ENCODE data around the gene PCDH9. TPM values are rescaled to one million over a fixed set of nuclear protein-coding genes. Genes with fewer than 3 reads are reported as not detected.

PCDH9 gene
- total RNA-seq, 1 donor from 2014 or later, result 14.7 TPM

- Histone ChIP-seq H3K4me3 (no peak overlapping the region), H3K27me3 (ENCODE audit: low read depth) (no peaks in the 10 kb centered on the region), H3K9me3 (replicated peaks) (no peaks in the 10 kb centered on the region), H3K36me3 (no peaks in the 10 kb centered on the region), H3K27ac (replicated peaks) (no peak overlapping the region), H3K4me1 (no peaks in the 10 kb centered on the region)
- intact Hi-C loops (cut with micrococcal nuclease), result no loop called here
- TF ChIP-seq CTCF (IDR thresholded peaks at IDR 0.05; ENCODE audit: borderline replicate concordance), result no peak
- no peak for DNase-seq
Measured at GRCh38 chr13:66313413-66313812, 916.7 kb downstream of the PCDH9 start.

DNA sequence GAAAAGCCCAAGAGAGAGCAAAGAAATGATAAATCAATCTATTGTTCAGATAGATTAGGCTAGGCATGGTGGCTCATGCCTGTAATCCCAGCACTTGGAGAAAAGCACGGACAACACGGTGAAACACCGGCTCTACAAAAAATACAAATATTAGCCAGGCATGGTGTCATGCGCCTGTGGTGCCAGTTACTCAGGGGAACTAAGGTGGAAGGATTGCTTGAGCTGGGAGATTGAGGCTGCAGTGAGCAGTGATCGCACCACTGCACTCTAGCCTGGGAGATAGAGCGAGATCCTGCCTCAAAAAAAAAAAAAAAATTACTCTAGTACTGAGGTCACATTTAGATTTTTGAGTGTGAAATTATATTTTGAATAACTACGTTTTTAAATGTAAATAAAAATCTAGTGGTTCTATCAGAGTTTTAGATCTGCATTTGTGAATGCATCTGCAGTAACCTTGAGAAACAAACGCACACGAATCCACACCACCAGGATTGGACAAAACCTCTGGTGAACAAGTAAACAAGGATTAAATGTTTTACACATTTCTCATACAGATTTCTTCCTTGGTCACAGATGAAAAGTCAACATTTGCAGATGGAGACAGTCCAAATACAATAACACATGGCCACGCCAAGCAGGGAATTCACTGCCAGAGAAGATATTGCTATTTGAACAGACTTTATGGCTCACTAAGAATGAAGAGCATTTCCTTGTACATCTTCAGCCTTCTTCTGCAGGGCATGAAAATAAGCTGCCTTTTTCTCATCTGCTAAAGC lies 917.6 kb downstream of the PCDH9 start:
- Histone ChIP-seq H3K9me3 (replicated peaks) (no peaks in the 10 kb centered on the region), H3K27me3 (ENCODE audit: low read depth) (no peaks in the 10 kb centered on the region), H3K27ac (replicated peaks) (no peak overlapping the region), H3K4me3 (no peak overlapping the region), H3K36me3 (no peaks in the 10 kb centered on the region), H3K4me1 (no peaks in the 10 kb centered on the region)
- no peak for DNase-seq
- intact Hi-C loops (cut with micrococcal nuclease), result no loop called here
- TF ChIP-seq CTCF (IDR thresholded peaks at IDR 0.05; ENCODE audit: borderline replicate concordance), result no peak

DNA sequence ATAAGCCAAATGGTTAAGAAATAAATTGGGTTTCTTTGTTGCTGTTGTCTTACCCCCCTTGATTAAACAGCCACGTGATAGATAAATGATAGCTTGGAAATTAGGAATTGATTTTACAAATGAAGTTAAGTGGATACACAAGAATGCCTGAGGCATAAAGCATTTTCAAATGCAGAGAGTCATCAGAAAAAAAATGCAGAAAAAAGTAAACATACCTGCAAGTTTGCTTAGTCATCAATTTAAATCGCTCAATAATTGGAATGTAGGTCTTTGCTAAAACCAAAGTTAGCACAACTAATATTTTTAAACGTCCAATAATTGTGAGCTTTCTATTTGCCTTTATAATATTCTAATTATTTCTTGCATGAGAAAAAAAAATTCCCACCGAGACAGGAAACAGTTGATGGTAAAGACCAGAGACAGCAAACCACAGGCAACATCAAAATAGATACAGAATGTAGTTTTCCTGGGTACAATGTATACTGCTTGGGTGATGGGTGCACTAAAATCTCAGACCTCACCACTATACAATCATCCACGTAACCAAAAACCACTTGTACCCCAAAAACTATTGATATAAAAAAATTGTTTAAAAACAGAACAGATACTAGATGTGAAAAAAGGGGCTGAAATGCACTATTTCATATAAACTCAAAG lies 924.0 kb downstream of the PCDH9 start:
- intact Hi-C loops (cut with micrococcal nuclease), result no loop called here
- Histone ChIP-seq H3K4me3 (no peak overlapping the region), H3K36me3 (no peaks in the 10 kb centered on the region), H3K27me3 (ENCODE audit: low read depth) (no peaks in the 10 kb centered on the region), H3K4me1 (no peaks in the 10 kb centered on the region), H3K9me3 (replicated peaks) (no peaks in the 10 kb centered on the region), H3K27ac (replicated peaks) (no peak overlapping the region)
- DNase-seq, result no peak
- no peak for TF ChIP-seq CTCF (IDR thresholded peaks at IDR 0.05; ENCODE audit: borderline replicate concordance)

DNA sequence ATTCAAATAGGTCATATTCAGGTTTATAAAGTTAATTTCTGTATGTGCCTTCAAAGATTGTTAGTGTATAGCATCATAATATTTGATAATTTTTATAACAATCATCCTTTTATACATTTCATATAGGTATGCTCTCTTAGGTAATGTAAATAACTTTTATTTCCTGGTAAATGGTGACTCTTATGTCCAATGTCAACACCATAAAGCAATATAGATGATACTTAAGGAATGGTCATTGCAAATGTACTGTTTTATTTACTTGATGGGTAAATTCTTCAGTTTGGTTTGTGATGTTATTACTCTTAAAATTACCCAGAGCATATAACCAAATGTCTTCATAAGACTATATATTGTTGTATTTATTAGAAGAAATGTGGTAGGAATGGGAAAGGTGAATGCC lies 928.7 kb downstream of the PCDH9 start:
- Histone ChIP-seq H3K4me1 (no peaks in the 10 kb centered on the region), H3K27ac (replicated peaks) (no peak overlapping the region), H3K4me3 (no peak overlapping the region), H3K36me3 (no peaks in the 10 kb centered on the region), H3K9me3 (replicated peaks) (peaks cover 15% of the 10 kb centered on the region), H3K27me3 (ENCODE audit: low read depth) (no peaks in the 10 kb centered on the region)
- TF ChIP-seq CTCF (IDR thresholded peaks at IDR 0.05; ENCODE audit: borderline replicate concordance), result no peak
- no peak for DNase-seq
- intact Hi-C loops (cut with micrococcal nuclease), result no loop called here

GRCh38 chr13:66301006-66301405 lies 929.1 kb downstream of the PCDH9 start:
- Histone ChIP-seq H3K4me1 (no peaks in the 10 kb centered on the region), H3K9me3 (replicated peaks) (peaks cover 19% of the 10 kb centered on the region), H3K4me3 (no peak overlapping the region), H3K36me3 (no peaks in the 10 kb centered on the region), H3K27me3 (ENCODE audit: low read depth) (no peaks in the 10 kb centered on the region), H3K27ac (replicated peaks) (no peak overlapping the region)
- no peak for TF ChIP-seq CTCF (IDR thresholded peaks at IDR 0.05; ENCODE audit: borderline replicate concordance)
- intact Hi-C loops (cut with micrococcal nuclease), result no loop called here
- DNase-seq, result no peak
